IPS-11a (cell line): Measurements from ENCODE around the gene ADAMTSL4.
"Not testable (repeated sequence)": the region's sequence is repeated elsewhere in the genome, so short reads cannot be mapped to it uniquely, and the experiment has no call there.

Experiments
- H3K4me3 ChIP-seq: one replicate; pipeline ENCODE4 v1.5.1; 2013; ENCODE audit warnings: low read depth, low read length, control low read depth

Gene ADAMTSL4

DNA sequence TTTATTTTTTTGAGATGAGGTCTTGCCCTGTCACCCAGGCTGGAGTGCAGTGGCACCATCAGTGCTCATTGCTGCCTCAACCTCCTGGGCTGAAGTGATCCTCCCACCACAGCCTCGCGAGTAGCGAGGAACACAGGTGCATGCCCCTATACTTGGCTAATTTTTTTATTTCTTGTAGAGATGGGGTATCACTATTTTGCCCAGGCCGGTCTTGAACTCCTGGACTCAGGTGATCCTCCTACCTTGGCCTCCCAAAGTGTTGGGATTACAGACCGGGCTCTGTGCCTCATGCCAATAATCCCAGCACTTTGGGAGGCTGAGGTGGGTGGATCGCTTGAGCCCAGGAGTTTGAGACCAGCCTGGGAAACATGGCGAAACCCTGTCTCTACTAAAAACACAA, 32.2 kb downstream of the ADAMTSL4 start:
- H3K4me3 ChIP-seq = not testable (repeated sequence)

DNA sequence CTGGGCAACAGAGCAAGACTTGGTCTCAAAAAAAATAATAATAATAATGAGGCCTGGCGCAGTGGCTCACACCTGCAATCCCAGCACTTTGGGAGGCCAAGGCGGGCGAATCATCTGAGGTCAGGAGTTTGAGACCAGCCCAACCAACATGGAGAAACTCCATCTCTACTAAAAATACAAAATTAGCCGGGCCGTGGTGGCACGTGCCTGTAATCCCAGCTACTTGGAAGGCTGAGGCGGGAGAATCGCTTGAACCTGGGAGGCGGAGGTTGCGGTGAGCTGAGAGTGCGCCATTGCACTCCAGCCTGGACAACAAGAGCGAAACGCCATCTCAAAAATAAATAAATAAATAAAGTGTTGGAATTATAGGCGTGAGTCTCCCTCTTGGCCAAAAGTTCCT, 32.8 kb downstream of the ADAMTSL4 start:
- H3K4me3 ChIP-seq = not testable (repeated sequence)

GRCh38 chr1:150582371-150582770, 33.2 kb downstream of the ADAMTSL4 start:
- H3K4me3 ChIP-seq = no peak overlapping the region

- H3K4me3 ChIP-seq = no peak overlapping the region
Measured at GRCh38 chr1:150596095-150596892, 47.1 kb downstream of the ADAMTSL4 start.

DNA sequence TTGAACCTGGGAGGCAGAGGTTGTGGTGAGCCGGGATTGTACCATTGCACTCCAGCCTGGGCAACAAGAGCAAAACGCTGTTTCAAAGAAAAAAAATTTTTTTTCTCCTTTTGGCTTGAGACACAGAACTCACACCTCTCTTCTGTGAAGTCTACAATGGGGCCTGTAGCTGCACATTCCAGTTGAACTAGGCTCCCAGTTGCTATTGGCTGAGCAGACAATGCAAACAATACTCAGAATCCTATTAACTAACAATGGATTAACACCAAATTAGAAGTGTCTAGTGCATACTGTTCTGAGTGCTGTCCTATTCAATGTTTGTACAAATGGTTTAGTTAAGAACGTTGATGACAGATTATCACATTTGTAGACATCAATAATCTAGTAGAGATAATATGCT, 47.8 kb downstream of the ADAMTSL4 start:
- H3K4me3 ChIP-seq = no peak overlapping the region

- not testable (repeated sequence) for H3K4me3 ChIP-seq
Measured at GRCh38 chr1:150598346-150598745, 49.1 kb downstream of the ADAMTSL4 start.

DNA sequence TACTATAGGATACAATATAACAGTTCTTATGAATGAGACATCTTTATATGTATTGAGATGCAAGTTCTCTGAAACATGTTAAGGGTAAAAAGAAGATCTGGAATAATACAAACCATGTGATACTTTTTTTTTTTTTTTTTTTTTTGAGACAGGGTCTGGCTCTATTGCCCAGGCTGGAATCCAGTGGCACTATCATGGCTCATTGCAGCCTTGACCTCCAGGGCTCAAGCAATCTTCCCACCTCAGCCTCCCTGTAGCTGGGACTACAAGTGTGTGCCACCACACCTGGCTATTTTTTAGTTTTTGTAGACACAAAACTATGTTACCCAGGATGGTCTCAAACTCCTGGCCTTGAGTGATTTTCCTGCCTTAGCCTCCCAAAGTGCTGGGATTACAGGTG, 52.3 kb downstream of the ADAMTSL4 start:
- no peak overlapping the region for H3K4me3 ChIP-seq

DNA sequence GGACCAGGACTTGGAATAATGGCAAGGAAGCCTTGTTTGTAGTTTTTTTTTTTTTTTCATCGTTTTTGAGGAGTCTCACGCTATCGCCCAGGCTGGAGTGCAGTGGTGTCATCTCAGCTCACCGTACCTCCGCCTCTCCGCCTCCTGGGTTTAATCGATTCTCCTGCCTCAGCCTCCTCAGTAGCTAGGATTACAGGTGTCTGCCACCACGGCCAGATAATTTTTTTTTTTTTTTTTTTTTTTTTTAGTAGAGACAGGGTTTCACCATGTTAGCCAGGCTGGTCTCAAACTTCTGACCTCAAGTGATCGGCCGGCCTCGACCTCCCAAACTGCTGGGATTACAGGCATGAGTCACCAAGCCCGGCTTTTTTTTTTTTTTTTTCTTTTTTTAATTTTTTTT, 53.2 kb downstream of the ADAMTSL4 start:
- H3K4me3 ChIP-seq = not testable (repeated sequence)

- no peak overlapping the region for H3K4me3 ChIP-seq
Measured at GRCh38 chr1:150603711-150604110, 54.5 kb downstream of the ADAMTSL4 start.

DNA sequence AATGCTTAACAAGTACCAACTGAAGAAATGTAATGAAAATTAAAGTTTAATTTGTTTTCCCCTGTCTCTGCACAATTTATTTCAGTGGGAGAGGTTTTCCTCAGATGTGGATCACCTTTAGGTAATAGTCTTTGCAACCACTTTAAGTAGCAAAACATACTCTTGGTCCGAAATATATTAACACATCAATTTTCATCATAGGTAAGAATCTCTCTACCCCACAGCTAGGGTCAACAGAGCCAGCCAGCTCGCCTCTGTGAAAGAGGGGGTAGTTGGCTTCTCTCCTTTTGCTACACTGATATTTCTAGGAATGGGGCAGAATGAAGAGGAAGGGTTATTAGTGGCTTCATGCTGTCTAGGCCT, 55.0 kb downstream of the ADAMTSL4 start:
- H3K4me3 ChIP-seq = no peak overlapping the region

DNA sequence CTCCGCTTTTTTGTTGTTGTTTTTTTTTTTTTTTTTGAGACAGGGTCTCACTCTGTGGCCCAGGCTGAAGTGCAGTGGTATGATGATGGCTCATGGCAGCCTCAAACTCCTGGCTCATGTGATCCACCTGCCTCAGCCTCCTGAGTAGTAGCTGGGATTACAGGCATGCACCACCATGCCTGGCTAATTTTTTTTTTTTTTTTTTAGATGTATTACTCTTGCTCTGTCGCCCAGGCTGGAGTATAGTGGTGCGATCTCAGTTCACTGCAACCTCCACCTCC, 56.2 kb downstream of the ADAMTSL4 start:
- H3K4me3 ChIP-seq = not testable (repeated sequence)

DNA sequence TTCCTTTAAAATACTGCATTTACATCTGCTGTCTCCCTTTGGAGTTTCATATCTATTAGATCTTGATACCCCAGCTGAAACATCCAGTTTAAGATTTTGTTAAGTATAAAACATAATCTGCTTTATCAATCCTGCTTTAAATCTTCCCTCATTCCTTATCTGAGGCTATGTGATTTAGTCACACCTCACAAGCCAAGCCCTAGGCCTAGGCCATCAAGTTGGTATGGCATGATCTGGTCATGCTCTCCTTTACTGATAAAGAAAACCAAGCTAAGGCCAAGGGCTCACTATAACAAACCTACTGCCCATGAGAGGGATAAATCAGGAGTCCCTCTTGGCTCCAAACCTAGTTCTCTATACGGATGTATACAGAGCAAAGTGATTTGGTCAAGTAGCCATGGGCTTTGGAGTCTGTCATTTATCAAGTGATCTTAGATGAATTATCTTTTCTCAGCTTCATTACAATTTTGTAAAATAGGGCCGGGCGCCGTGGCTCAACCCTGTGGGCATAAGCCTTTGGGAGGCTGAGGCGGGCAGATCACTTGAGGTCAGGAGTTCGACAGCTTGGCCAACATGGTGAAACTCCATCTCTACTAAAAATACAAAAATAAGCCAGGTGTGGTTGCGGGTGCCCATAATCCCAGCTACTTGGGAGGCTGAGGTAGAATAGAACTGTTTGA, 57.4 kb downstream of the ADAMTSL4 start:
- H3K4me3 ChIP-seq = no peak overlapping the region

GRCh38 chr1:150609732-150610131, 60.5 kb downstream of the ADAMTSL4 start:
- no peak overlapping the region for H3K4me3 ChIP-seq
